Activated T-cell treated with anti-CD3 and anti-CD28 coated beads for 24 hours (primary cell): ENCODE data around the gene NEK11.

Experiments
- DNase-seq: peaks from one replicate; pipeline ENCODE4 v3.0.0-alpha.2; 2020; ENCODE audit warnings: low read depth

Gene NEK11

DNA sequence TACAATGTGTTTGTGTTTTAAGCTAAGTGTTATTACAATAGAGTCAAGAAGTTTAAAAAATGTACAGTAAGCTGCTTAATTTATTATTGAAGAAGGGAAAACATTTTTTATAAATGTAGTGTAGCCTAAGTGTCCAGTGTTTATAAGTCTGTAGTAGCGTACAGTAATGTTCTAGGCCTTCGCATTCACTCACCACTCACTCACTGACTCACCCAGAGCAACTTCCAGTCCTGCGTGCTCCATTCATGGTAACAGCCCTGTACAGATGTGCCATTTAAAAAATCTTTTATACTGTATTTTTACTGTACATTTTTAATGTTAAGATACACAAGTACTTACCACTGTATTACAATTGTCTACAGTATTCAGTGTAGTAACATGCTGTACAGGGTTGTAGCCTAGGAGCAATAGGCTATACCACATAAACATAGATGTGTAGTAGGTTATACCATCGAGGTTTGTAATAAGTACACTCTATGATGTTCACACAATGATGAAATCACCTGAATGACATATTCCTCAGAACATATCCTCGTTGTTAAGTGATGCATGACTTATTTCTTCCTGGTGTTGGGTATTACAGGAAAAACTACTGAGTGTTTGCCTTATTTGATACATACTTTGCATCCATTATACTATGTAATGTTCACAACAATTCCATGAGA lies 198.3 kb downstream of the NEK11 start:
- no peak for DNase-seq

DNA sequence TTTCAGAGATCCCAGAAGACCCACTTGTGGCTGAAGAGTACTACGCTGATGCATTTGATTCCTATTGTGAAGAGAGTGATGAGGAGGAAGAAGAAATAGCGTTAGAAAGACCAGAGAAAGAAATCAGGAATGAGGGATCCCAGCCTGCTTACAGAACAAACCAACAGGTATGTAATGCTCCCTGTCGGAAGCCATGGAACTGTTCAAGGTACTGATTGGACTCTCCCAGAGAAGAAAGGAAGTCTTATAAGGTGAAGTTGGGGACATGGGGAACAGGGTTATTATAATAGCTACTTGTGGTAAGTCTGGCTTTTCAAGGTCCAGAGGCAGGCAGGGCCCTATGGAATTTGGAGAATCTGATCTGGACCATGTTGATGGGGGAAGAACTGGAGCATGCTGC lies 201.8 kb downstream of the NEK11 start:
- no peak for DNase-seq

DNA sequence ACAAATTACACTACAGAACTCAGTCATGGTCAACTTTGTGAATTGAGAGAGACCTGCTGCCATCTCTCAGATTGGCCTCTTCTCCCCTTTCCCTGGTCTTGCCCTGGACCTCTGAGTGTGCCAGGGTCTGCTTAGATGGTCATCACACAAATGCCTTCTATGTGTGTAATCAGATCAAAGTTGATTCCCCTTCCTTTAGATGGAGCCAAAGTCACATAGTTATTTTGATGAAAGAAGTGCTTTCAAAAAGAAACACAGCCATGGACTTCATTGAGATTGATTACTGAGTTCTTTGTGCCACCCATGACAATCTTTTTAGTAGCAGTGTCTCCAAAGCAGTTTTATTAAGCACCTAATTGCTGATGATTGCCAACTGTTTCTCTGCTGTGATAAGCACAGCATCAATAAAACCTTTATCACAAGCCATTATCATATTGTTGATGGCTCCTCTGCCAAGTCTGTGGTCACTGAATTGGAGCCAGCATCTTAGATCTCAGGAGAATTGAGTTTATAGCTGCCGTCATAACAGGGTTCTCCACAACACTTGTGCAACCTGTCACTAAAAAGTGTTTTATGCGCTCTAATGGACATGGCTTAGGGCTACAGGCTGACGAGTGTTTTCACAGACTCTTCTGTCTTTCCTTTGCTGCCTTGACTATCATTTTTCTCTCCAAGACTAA lies 205.2 kb downstream of the NEK11 start:
- no peak for DNase-seq

DNA sequence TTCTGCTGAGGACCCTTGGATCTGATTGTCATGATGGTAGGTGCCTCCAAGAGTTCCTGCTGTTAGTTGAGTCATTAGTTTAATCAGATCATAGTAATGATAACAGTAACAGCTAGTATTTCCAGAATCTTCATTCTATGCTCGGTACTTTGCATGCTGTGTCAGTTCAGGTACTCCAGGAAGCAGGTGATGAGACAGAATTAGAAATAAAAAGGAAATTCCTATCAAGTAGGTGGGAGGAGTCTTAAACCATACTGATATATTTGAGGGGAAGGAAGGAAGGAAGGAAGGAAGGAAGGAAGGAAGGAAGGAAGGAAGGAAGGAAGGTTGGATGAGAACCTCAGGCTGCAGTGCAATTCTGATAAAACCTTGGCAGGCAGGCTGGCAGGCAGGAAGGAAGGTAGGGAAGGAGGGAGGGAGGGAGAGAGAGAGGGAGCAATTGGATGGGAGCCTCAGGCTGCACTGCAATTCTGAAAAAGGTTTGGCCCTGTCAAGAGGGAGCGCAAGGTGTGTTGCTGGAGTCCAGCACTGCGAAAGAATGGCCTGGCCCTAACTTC lies 206.1 kb downstream of the NEK11 start:
- DNase-seq, result no peak

DNA sequence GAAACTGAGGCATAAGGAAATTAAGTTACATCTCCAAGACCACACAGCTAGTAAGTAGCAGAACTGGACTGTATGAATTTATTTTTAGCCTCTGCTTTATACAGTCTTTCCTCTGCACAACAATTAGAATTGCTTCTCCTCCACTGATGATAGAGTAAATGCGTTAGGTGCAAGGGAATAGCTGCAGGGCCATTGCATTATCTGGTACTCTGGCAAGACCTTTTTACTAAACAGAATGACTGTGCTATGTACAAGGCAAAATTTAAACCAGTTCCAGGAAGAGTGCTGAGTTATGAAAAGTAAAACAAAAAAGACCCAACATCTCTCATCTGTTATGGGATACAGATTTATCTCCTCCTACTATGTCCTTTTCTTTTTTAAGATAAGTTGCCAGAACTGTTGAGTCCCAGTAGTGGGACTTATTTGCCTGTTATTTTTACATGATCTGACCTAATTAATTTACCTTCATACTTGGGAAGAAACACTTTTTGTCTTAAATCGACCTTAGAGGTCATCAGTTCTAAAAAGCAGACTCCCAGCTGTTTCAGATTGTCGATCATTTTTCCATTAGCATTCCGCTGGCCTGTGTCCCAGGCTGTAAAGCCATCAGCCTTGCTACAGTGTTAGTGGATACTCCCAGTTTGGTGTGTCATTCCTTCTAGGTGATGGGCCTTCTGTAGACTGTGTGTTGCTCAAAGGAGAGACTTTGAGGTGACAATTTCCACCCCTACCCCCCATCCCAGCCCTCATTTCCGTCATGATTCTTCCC lies 207.4 kb downstream of the NEK11 start:
- no peak for DNase-seq

DNA sequence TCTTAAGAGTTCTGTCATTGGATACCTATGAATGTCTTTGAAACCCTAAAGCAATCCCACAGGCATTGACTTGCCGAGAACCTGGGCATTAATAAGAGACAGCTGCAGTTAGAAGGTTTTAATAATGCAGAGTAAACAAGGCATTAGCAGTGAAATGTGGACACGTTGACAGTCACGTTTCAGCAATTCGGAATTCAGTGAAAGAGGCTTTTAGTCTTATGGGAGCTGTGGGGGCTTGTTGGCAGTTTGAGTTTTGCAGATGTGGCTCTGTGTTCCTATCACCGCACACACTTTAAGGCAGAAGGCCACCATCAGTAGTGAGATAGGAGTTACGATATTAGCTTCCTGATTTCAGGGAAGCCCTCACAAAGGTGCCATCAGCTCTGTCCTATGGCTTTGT lies 209.7 kb downstream of the NEK11 start:
- DNase-seq, result no peak

DNA sequence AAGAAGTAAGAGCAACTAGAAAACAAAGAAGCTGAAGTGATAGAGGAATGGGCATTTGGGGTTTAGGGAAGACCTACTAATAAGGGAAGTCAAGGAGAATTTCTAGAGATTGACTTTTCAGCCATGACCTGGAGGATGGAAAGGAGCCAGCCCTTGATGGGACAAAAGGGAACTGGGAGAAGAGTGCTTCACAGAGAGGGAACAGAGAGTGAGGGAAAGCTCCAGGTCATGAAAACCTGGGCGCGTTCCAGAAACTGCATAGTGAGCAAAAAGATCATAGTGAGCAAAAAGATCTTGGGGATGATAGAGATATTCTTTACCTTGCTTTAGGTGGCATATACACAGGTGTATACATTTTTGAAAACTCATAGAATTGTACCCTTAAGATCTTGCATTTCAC lies 211.8 kb downstream of the NEK11 start:
- no peak for DNase-seq

DNA sequence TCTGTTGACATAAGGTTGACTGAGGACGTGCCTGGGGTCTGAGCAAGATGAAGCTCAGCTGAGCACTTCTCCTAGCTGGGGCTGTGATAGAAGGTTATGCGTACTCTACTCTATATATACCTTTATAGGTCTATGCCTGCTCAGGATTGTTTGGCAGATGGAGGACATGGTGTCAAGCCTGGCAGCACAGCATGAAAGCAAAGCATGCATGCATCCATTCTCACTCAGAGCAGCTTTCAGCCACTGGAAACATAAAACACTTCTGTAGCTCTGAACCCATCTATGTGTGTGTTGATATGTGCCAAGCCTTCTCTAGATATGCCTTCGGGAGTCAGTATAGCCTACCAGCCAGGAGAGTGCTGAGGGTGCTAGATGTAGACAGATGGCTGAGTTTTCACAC lies 212.6 kb downstream of the NEK11 start:
- no peak for DNase-seq

DNA sequence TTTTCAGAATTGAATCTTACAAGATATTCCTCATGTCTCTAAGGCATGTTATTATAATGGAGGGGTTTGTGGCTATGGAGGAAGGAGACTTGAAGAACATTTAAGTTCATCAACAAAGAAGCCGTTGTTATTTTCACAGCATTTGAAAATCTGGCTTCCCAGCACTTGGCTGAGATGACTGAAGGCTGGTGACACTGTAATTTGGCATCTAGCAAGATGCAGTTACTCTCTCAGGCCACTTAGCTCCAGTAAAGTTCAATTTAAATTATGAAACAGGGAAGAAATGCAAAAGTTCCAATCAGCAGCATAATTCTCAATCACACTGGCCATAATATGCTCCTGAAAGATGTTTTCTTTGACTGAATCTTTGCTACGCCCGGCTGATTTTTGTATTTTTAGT lies 215.5 kb downstream of the NEK11 start:
- DNase-seq, result no peak

DNA sequence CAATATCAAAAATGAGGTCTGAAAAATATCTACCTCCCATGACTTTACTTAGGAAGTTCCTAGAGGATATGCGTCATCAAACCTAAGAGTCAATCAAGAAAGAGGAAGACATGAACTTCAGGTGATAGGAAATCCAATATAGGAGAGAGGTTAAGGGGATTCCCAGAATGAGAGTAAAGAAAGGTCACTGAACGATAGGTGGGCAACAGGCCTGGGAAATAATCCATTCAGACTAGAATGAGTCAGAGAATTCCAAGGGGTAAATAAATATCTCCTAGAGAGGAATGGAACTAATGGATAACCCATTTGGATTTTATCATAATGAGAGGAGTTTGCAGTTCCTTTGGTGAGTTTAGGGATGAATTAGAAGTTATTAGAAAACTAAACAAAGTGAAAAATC lies 223.8 kb downstream of the NEK11 start:
- no peak for DNase-seq

DNA sequence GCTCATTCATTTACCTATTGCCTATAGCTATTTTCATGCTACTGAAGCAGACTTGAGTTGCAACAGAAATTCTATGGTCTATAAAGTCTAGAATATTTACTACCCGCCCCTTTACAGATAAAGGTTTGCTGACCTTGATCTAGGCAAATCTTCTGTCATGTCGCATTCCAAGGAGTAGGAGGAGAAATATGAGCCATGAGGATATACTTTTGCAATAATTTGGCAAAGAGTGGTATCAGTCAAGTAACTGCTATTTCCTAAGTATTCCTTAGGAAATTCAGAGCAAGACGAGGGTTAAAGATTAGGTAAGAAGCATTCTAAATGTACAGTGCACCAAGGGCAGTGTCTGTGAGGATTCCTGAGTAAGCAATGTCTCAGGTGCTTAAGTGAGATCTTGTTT lies 233.8 kb downstream of the NEK11 start:
- no peak for DNase-seq

DNA sequence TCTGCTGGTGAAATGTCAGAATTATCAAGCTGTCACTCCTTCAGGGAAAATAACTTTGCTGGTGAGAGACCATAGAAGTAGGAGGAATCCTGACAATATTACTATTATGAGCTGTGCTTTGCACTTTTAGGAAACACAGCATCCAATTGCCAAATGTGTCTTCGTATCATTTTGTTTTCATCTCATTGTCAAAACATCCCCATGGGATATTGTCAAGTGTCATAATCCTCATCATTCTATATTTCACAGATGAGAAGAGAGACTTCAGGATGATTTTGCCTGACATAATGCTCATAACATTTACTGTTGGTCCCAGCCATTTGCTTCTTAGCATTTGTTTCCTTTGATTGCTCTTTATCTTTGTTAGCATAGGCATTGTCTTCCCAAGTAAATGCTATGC lies 234.4 kb downstream of the NEK11 start:
- DNase-seq, result no peak

DNA sequence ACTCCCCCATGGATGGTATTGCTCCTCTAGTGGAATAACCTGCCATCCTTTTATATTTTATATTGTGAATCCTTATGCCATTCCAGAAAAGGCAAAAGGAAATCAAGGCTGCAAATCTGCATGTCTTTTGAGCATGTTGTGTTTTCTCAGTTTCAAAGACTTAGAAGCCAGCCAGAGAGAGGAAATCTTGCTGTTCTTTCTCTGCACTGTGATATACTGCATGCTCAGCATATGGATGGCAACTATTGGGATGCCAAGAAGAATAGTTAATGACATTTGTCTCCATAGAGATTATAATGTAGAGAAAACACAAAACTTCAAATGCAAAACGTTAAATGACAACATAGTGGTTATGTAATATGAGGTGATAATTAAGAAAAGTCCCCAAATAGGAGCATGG lies 248.9 kb downstream of the NEK11 start:
- no peak for DNase-seq

DNA sequence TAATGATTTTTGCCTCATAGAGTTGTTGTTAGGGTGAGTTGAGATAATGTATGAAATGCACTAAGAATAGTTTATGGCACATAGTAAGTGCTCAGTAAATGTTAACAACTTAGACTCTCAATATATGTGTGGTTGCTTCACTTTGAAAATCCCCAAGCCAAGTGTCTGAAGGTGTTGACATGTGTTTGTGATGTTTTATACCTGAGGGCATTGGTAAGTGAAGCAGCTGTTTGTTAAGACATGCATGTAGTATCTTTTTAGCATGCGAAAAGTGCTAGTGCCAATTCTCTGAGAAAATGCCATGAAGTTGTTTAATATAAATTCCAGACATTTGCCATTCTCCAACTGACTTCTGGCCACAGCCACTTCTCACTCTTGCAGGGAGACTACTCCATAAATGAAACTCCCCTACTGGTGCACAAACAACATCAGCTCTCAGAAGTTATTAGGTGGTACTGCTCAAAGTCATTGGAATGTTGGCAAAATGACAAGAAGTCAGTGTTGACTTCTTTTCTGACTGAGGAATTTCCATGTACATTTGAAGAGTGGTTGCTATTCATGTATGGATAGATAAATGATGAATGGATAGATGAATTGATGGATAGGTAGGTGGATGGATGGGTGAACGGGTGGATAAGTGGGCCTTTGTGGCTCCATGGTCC lies 251.3 kb downstream of the NEK11 start:
- DNase-seq, result no peak

DNA sequence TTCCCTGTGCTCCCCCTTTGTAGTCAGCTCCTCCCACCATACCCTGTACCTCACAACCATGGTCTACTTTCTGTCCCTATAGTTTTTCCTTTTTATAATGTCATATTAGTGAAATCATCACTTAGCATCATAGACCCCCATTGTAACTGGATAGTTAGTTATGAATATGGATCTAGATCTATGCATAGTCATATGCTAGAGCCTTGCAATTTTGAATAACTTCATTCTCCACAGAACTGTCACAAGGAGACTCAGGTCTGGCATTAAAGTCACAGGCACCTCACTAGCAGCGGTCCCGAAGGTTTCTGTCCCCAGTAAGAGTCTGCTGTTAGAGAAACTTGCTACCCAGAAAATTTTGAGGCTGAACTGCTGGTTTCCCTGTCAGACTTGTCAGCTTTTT lies 252.9 kb downstream of the NEK11 start:
- DNase-seq, result no peak

DNA sequence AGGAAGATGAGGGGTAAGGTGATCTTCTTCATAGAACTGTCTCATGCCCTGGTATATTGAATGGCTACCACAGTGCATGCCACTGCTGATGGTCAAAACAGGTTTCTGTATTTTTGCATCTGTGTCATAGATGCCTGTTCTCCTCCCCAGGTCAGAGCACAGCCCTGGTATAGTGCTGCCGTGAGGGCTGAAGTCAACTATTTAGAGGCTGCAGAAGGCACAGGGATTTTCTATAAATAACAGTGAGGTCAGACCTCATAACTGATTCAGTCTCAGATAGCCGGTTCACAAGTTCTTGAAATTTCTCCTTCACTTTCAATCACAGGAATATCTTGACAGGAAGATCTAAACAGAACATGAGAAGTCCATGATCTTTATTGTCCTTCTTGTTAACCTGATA lies 255.7 kb downstream of the NEK11 start:
- no peak for DNase-seq

DNA sequence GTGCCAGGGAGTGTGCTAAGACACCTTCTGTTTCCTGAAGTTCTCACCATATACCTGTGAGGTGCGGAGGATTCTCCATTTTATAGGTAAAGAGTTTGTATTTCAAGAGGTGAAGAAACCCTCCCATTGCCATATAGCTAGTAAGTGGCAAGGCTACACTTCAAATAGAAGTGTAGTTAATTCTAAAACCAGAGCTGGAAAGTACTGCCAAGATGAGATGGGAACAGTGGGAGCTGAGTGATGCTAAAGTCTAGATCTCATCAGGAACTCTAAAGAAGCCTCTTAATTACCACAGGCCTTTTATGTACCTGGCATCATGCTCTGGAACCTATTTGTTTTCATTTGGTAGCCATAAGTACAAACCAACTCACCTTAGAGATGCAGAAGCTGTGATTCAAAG lies 256.3 kb downstream of the NEK11 start:
- no peak for DNase-seq

DNA sequence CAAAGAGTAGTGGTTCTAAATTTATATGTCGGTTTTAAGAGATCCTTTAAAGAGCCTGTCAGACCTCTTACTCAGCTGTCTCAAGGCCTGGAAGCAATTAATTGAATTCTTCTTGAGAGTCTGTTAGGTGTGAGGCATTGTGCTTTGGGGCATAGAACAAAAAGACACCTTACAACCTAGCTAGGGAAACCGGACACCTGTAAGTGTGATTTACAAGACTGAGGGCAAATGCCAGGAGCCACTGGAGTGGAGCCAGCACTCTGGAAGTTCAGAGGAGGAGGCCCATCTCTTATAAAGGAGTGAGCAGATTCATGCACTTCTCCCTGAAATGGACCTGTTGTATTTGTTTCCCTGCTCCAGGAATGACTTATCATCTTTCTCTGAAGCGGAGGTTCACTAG lies 257.2 kb downstream of the NEK11 start:
- DNase-seq, result no peak

DNA sequence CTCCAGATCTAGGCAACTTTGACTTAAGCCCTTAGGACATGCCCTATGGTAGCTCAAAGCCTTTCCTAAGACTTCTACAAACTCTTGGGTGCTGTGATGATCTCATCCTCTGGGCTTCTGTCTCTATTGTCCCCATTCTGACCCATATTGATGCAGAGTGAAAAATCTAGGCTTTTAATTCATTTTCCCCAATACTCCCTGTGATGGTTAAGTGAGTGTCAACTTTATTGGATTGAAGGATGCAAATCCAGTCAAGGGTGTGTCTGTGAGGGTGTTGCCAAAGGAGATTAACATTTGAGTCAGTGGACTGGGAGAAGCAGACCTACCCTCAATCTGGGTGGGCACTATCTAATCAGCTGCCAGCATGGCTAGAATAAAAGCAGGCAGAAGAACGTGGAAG lies 257.6 kb downstream of the NEK11 start:
- DNase-seq, result no peak

DNA sequence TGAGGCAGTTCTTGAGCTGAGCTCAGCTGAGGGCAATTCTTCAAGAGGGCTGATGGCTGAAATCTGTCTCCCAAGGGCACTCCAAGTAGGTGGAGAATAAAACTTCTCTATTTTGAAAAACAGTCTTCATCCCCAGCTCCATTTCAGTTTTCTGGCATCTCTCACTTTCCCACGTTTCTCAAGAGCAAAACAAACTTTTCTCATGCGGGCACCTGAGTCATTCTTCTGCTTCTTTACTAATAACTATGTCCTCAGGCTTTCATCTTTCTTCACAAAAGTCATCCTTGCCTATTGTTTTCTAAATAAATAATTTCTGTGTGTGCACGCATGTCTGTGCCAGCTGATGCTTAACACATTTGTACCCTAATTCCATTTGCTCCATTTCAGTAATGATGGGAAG lies 258.8 kb downstream of the NEK11 start:
- DNase-seq, result no peak

DNA sequence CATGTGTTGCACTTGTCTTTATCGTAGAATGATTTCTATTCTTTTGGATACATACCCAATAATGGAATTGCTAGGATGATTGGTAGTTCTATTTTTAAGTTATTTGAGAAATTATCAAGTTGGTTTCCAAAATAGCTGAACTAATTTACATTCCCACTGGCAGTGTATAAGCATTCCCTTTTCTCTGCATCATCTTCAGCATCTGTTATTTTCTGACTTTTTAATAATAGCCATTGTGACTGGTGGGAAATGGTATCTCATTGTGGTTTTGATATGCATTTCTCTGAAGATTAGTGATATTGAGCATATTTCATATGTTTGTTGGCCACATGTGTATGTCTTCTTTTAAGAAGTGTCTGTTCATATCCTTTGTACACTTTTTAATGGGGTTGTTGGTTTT lies 273.2 kb downstream of the NEK11 start:
- no peak for DNase-seq

DNA sequence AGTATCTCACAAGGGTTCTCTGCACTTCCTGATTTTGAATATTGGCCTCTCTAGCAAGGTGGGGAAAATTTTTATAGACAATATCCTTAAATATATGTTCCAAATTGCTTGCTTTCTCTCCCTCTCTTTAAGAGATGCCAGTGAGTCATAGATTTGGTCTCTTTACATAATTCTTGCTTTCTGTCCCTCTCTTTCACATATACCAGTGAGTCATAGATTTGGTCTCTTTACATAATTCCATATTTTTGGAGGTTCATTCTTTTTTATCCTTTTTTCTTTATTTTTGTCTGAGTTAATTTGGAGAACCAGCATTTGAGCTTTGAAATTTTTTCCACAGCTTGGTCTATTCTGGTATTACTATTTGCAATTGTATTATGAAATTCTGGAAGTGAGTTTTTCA lies 277.2 kb downstream of the NEK11 start:
- DNase-seq, result no peak

DNA sequence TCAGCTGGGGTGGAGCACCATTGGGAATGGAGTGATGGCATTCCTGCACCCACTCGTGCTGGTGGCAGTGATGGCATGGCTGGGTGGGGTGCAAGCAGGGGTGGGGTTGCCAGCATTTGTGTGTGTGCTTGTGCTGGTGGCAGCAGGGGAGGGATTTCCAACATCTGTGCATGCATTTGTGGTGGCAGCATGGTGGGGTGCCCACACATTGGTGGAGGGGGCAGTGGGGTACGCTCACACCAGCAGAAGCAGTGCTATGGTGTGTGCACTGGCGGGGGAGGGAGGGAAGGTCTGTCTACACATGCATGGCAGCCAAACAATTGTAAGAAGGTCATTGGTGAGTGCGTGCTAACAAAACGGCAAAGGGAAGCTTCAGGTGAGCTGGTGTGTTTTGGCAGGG lies 278.2 kb downstream of the NEK11 start:
- no peak for DNase-seq
